ENCODE data around the gene TRPM2. TPM values are rescaled to one million over a fixed set of nuclear protein-coding genes. Genes with fewer than 3 reads are reported as not detected.

TRPM2 gene
- total and polyA plus RNA-seq, 2 donors (not counting 3 experiments of a cell fraction or from before 2014, with no cell fraction given) = not detected

DNA sequence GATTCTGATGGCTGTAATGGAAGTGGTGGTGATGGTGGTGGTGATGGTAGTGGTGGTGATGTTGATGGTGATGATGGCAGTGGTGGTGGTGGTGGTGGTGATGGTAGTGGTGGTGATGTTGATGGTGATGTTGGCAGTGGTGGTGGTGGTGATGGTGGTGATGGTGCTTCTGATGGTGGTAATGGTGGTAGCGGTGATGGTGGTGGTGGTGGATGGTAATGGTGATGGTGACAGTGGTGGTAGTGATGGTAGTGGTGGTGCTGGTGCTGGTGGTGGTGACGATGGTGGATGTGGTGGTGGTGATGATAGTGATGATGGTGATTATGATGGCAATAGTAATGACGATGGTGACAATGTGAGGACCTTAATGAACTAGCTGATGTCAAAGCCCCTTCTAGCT lies 66.3 kb downstream of the TRPM2 start:
- TF ChIP-seq FOS (IDR thresholded peaks at IDR 0.05; ENCODE audit: borderline replicate concordance, insufficient read depth, low read length) (no peak), POLR2A (IDR thresholded peaks at IDR 0.05; ENCODE audit: low read depth, low read length) (no peak), POLR2AphosphoS5 (IDR thresholded peaks at IDR 0.05; ENCODE audit: insufficient read depth, low read depth, low read length) (no peak)
- TF ChIP-seq, protein P1, sequence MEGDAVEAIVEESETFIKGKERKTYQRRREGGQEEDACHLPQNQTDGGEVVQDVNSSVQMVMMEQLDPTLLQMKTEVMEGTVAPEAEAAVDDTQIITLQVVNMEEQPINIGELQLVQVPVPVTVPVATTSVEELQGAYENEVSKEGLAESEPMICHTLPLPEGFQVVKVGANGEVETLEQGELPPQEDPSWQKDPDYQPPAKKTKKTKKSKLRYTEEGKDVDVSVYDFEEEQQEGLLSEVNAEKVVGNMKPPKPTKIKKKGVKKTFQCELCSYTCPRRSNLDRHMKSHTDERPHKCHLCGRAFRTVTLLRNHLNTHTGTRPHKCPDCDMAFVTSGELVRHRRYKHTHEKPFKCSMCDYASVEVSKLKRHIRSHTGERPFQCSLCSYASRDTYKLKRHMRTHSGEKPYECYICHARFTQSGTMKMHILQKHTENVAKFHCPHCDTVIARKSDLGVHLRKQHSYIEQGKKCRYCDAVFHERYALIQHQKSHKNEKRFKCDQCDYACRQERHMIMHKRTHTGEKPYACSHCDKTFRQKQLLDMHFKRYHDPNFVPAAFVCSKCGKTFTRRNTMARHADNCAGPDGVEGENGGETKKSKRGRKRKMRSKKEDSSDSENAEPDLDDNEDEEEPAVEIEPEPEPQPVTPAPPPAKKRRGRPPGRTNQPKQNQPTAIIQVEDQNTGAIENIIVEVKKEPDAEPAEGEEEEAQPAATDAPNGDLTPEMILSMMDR (IDR thresholded peaks at IDR 0.05; ENCODE audit: extremely low read depth in 1 of 2, insufficient read depth in 1 of 2, low read depth in 1 of 2, low read length in 2 of 2) = no peak
- TF ChIP-seq, protein P2, sequence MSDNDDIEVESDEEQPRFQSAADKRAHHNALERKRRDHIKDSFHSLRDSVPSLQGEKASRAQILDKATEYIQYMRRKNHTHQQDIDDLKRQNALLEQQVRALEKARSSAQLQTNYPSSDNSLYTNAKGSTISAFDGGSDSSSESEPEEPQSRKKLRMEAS (IDR thresholded peaks at IDR 0.05; ENCODE audit: insufficient read depth, insufficient read length) = no peak
- dilution Hi-C loops (cut with MboI; ENCODE audit: extremely low pct_ligation_motif_present, low sequenced_read_pairs) (no loop called here), intact Hi-C loops (cut with micrococcal nuclease) (no loop called here)
- no peak overlapping the region for H3K4me3 ChIP-seq (replicated peaks in 1 of 3; ENCODE audit: insufficient read depth in 1 of 3, low read depth in 1 of 3, low read length in 3 of 3)
- no peak overlapping the region for H3K4me2 ChIP-seq (ENCODE audit: insufficient read depth, low read length)
- no peaks in the 10 kb centered on the region for H4K20me1 ChIP-seq (replicated peaks; ENCODE audit: control insufficient read depth, extremely low read depth, insufficient read depth, low read length)
- DNase-seq (ENCODE audit: low read depth, low spot score) (no peak), FAIRE-seq (no peak)
- H3K9me3 ChIP-seq (replicated peaks; ENCODE audit: control insufficient read depth, insufficient read depth, low read length) = no peaks in the 10 kb centered on the region
- ChIA-PET POLR2A (no interaction called here), CTCF (no interaction called here)
- H2AFZ ChIP-seq (ENCODE audit: low read depth, low read length) = no peak overlapping the region
- no peaks in the 10 kb centered on the region for H3K4me1 ChIP-seq (ENCODE audit: control insufficient read depth, extremely low read depth, insufficient read depth, low read length)
- no peaks in the 10 kb centered on the region for H3K36me3 ChIP-seq (ENCODE audit: control insufficient read depth in 2 of 2, extremely low read depth in 1 of 2, insufficient read depth in 2 of 2, low read length in 2 of 2)
- no peak overlapping the region for H3K27ac ChIP-seq (ENCODE audit: insufficient read depth, low read depth, low read length)
- BruUV-seq (replicated peaks) = no TSS peak
- no peaks in the 10 kb centered on the region for H3K79me2 ChIP-seq (ENCODE audit: control insufficient read depth, insufficient read depth, low read length)
- no peak overlapping the region for H3K9ac ChIP-seq (replicated peaks; ENCODE audit: extremely low read depth, insufficient read depth, low read length)
- H3K9me1 ChIP-seq (replicated peaks; ENCODE audit: control insufficient read depth, extremely low read depth, insufficient read depth, low read length) = no peaks in the 10 kb centered on the region
- no peaks in the 10 kb centered on the region for H3K27me3 ChIP-seq (ENCODE audit: control insufficient read depth in 2 of 2, insufficient read depth in 2 of 2, low read length in 2 of 2)

All from endothelial cell of umbilical vein (primary cell).